Thymus (tissue), 11 donors: Measurements from ENCODE around the gene SFXN5. TPM values are rescaled to one million over a fixed set of nuclear protein-coding genes. Genes with fewer than 3 reads are reported as not detected.

Experiments used
- DNase-seq, 9 donors: peaks; one replicate each; pipeline ENCODE4 v3.0.0-alpha.2; 2013; ENCODE audit warnings: low spot score in 9 of 9, low read depth in 6 of 9, missing footprints in 1 of 9
- H3K27ac ChIP-seq, 2 donors: one replicate each; pipeline ENCODE4 v1.5.1; 2013; ENCODE audit warnings: control low read depth in 1 of 2, low read depth in 1 of 2, low read length in 1 of 2, mild to moderate bottlenecking in 1 of 2, moderate library complexity in 1 of 2
- H3K27me3 ChIP-seq, 2 donors: one replicate each; pipeline ENCODE4 v1.5.1; 2013; ENCODE audit warnings: low read length in 1 of 2; ENCODE audit not compliant: control insufficient read depth in 2 of 2, insufficient read depth in 1 of 2
- H3K36me3 ChIP-seq, 2 donors: one replicate each; pipeline ENCODE4 v1.5.1; 2013; ENCODE audit warnings: low read length in 1 of 2, mild to moderate bottlenecking in 1 of 2, moderate library complexity in 1 of 2; ENCODE audit not compliant: control insufficient read depth in 2 of 2, insufficient read depth in 2 of 2
- H3K4me1 ChIP-seq, 2 donors: one replicate each; pipeline ENCODE4 v1.5.1; 2013; ENCODE audit warnings: low read length in 2 of 2; ENCODE audit not compliant: control insufficient read depth in 2 of 2, insufficient read depth in 2 of 2
- H3K4me3 ChIP-seq, 2 donors: one replicate each; pipeline ENCODE4 v1.5.1; 2013; ENCODE audit warnings: low read length in 2 of 2, control low read depth in 1 of 2, mild to moderate bottlenecking in 1 of 2
- H3K9me3 ChIP-seq, 2 donors: one replicate each; pipeline ENCODE4 v1.5.1; 2013; ENCODE audit warnings: low read length in 1 of 2, mild to moderate bottlenecking in 1 of 2; ENCODE audit not compliant: control insufficient read depth in 2 of 2, insufficient read depth in 1 of 2
- WGBS: extraction: QIAGEN DNeasy Blood & Tissue Kit; methylation state at CpG from one replicate; pipeline ENCODE4 v1.1.7; 2013; 5-methylcytosine and 5-hydroxymethylcytosine counted together
- polyA plus RNA-seq: library from polyadenylated mRNA; stranded (reverse); fragments of 200-250 nt; gene quantifications from one replicate; pipeline ENCODE4 v1.2.3, GENCODE V29; 2013
- total RNA-seq: library from RNA; stranded (reverse); fragments of 120-200 nt; gene quantifications from one replicate; pipeline ENCODE4 v1.2.4, GENCODE V29; 2013
- donor health status: healthy.

The SFXN5 gene
- total and polyA plus RNA-seq, 2 donors = 6.2 to 11.0 TPM

DNA sequence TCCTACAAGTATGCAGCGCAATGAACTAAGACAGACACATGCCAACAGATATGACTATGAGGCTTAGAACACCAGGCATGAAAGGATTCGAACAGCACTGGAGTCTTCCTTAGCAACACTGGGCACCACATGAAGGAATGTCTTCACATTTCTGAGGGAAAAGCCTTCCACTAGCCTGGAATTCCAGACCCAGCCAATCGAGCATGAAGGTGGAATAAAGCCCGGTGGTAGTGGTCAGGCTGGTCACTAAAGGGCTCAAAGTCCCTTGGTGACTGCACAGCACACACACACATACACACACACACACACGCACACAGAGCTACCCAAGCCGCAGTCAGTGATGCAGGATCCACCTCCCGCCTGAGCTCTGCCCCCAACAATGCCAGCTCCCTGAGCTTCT, 19.7 kb upstream of the SFXN5 start:
- H3K4me3 ChIP-seq = no peak overlapping the region
- H3K4me1 ChIP-seq = no peaks in the 10 kb centered on the region
- no peak for DNase-seq
- H3K9me3 ChIP-seq = no peaks in the 10 kb centered on the region
- H3K27ac ChIP-seq = no peak overlapping the region
- H3K27me3 ChIP-seq = no peaks in the 10 kb centered on the region
- 96% methylated on average over 7 of the region's 7 CpGs for WGBS
- H3K36me3 ChIP-seq = no peaks in the 10 kb centered on the region

DNA sequence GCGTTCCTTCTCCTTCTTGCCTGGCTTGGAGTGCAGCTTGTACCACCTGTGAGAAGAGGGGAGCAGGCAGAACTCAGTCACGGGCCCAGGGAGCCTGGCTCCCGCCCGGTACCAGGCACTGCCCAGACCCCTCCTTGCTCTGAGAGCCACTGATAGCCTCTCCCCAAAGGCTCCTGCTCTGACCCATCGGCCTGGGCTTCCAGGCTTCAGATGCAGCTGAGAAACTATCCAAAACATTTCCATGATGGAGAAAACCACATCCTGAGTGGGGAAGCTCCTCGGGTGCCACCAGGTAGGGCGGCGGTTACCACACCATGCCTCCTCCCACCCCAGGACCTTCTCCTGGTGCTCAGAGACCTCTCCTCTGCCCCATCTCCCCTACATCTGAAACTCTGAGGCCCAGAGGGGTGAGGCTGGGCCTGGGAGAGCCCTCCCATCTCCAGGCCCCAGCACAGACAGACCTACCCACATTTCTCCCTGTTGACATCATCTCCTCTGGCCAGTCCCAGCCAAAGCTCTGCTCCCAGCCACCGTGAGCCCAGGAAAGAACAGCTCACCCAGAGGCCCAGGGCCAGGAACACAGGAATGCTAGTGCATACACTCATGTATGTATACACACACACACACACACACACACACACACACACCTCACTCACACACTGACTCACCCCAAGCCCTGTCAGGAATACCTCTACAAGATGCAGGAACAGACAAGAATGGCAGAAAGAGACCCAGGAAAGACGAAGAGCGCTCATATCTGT, 17.9 kb upstream of the SFXN5 start:
- Histone ChIP-seq H3K27ac (no peak overlapping the region), H3K36me3 (no peaks in the 10 kb centered on the region), H3K27me3 (no peaks in the 10 kb centered on the region), H3K4me1 (peaks cover 0 to 9% of the 10 kb centered on the region in 2 donors), H3K4me3 (no peak overlapping the region), H3K9me3 (no peaks in the 10 kb centered on the region)
- WGBS = 91% methylated on average over 11 of the region's 11 CpGs
- DNase-seq = no peak

- WGBS = 97% methylated on average over 14 of the region's 14 CpGs
- no peak overlapping the region for H3K27ac ChIP-seq
- no peak overlapping the region for H3K4me3 ChIP-seq
- no peaks in the 10 kb centered on the region for H3K27me3 ChIP-seq
- H3K9me3 ChIP-seq = no peaks in the 10 kb centered on the region
- peaks cover 0 to 17% of the 10 kb centered on the region in 2 donors for H3K4me1 ChIP-seq
- H3K36me3 ChIP-seq = no peaks in the 10 kb centered on the region
- no peak for DNase-seq
Measured at GRCh38 chr2:73088703-73089102, 17.2 kb upstream of the SFXN5 start.

- Histone ChIP-seq H3K9me3 (no peaks in the 10 kb centered on the region), H3K36me3 (no peaks in the 10 kb centered on the region), H3K27me3 (no peaks in the 10 kb centered on the region), H3K4me3 (no peak overlapping the region), H3K4me1 (peaks cover 0 to 17% of the 10 kb centered on the region in 2 donors), H3K27ac (no peak overlapping the region)
- no peak for DNase-seq
- WGBS = 98% methylated on average over 12 of the region's 12 CpGs
Measured at GRCh38 chr2:73088211-73088610, 16.7 kb upstream of the SFXN5 start.

- peaks cover 0 to 17% of the 10 kb centered on the region in 2 donors for H3K4me1 ChIP-seq
Measured at GRCh38 chr2:73087311-73087710, 15.8 kb upstream of the SFXN5 start.

DNA sequence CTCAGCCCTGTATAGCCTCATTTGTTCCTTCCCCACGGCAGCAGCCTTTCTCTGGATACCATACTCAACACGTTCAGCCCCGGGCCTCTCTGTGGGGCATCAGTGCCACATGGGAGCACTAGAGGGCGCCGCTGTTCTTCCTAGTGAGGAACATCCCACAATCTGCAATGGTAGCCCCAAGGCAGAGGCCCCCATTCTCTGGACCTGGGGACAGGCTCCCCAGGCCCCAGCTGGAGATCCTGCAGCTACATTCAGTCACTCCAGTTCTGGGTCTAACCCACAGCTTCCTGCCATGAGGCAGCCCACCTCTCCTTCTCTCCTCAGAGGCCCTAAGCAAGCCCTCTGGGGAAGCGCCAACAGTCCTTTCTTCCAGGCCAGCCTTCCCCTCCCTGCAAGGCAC, 14.2 kb upstream of the SFXN5 start:
- WGBS = 19% methylated on average over 6 of the region's 6 CpGs
- Histone ChIP-seq H3K4me1 (peaks cover 0 to 17% of the 10 kb centered on the region in 2 donors), H3K4me3 (no peak overlapping the region), H3K27me3 (peaks cover 0 to 5% of the 10 kb centered on the region in 2 donors), H3K27ac (no peak overlapping the region), H3K9me3 (no peaks in the 10 kb centered on the region), H3K36me3 (no peaks in the 10 kb centered on the region)
- DNase-seq = peak; percentile 45 to 85 (median 63)

More at GRCh38 chr2:73087311-73087710, 15.8 kb upstream of the SFXN5 start:
- H3K27ac ChIP-seq = no peak overlapping the region
- no peaks in the 10 kb centered on the region for H3K36me3 ChIP-seq
- no peak overlapping the region for H3K4me3 ChIP-seq
- DNase-seq = no peak
- whole genome bisulfite sequencing = 94% methylated on average over 4 of the region's 4 CpGs
- H3K9me3 ChIP-seq = no peaks in the 10 kb centered on the region
- H3K27me3 ChIP-seq = peaks cover 0 to 3% of the 10 kb centered on the region in 2 donors

DNA sequence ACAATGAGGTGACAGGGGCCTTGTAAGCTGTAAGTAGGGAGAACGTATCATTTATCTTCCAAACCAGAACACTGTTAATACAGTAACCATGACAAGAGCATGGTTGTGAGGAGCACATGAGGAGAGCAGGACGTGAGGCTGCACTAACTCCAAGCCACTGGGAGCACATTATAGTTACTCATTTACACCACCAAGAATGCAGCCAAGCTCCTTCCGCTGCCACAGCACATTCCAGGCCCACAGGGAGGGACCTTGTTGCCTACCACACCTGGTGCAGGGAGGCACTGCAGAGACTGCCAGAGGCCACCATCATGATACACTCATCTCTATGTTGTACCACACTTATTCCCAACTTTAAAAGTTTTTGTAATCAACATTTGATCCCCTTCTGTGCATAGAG, 13.5 kb upstream of the SFXN5 start:
- Histone ChIP-seq H3K4me3 (no peak overlapping the region), H3K36me3 (no peaks in the 10 kb centered on the region), H3K9me3 (no peaks in the 10 kb centered on the region), H3K27ac (no peak overlapping the region), H3K27me3 (peaks cover 0 to 8% of the 10 kb centered on the region in 2 donors), H3K4me1 (peaks cover 0 to 17% of the 10 kb centered on the region in 2 donors)
- WGBS = 95% methylated on average over 3 of the region's 3 CpGs
- no peak for DNase-seq

DNA sequence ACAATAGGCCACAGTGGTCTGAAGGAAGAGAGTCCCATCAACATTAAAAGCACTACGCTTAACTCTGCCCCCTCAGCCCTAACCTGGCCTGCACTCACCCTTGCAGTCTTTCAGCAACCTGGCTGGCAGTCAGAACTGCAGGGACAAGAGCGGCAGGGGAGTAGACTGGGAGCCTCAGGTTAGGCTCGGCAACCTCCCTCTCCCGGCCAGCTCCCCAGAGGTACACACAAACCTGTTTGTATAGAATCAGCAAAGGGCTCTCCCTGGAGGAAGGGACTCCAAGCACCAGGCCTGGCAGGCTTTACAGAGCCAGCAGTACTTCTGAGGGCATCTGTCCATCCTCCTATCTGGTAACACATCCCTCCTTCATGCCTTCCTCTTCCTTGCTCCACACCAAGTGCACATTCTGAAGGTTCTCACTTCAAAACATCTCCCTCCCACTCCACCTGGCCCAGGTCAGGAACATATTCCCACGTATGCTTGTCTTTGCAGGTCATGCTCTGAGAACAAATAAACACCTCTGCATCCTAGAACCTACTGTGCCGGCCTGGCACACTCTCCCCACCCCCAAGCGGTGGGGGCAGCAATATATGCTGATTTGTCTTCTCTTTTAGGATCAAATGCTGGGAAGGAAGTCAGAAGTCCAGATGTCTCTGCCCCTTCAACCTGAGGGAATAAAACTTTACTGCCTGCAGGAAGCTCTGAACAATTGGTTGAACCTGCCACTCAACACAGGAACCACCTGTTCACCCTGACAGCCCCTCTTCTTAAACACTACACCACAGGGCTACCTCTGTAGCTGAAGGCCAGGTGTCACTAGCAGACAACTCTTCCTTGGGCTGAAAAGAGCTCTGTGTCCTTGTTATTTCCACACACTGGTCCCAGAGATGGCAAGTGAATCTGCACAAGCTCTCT, 12.6 kb upstream of the SFXN5 start:
- H3K4me1 ChIP-seq = peaks cover 0 to 17% of the 10 kb centered on the region in 2 donors

More for the DNA sequence above, 12.6 kb upstream of the SFXN5 start:
- Histone ChIP-seq H3K4me3 (no peak overlapping the region), H3K27ac (peak overlapping the region in 1 of 2 donors; percentile 17), H3K36me3 (no peaks in the 10 kb centered on the region), H3K9me3 (no peaks in the 10 kb centered on the region), H3K27me3 (peaks cover 0 to 14% of the 10 kb centered on the region in 2 donors)
- peak in 2 of 9 donors; percentile 21 to 44 for DNase-seq
- WGBS = 69% methylated on average over 7 of the region's 7 CpGs
